ENCODE data around the gene RAB9B. TPM values are rescaled to one million over a fixed set of nuclear protein-coding genes. Genes with fewer than 3 reads are reported as not detected.

RAB9B gene
- total and polyA plus RNA-seq, 3 donors from 2014 or later, result 2.6 to 3.8 (median 3.0) TPM

DNA sequence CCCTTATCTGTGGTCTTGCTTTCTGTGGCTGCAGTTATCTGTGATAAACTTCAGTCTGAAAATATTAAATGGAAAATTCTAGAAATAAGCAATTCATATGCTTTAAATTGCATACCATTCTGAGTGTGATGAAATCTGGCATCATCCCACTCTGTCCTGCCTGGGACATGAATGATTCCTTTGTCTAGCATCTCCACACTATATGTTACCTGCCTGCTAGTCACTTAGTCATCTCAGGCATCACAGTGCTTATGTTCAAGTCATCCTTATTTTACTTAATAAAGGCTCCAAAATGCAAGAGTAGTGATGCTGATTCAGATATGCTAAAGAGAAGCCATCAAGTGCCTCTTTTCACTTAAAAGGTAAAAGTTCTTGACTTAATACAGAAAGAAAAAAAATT, 14.3 kb upstream of the RAB9B start:
- intact Hi-C loops (cut with DNase I; ENCODE audit: low total_unique reads), result no loop called here
- no peak for DNase-seq
- no peak overlapping the region for H3K27ac ChIP-seq
- TF ChIP-seq CTCF (IDR thresholded peaks at IDR 0.05), result no peak
- TF ChIP-seq POLR2A (IDR thresholded peaks at IDR 0.05), result no peak
- no peak overlapping the region for H3K4me3 ChIP-seq
- no peaks in the 10 kb centered on the region for H3K36me3 ChIP-seq (ENCODE audit: low read depth, missing control alignments)
- H3K9me3 ChIP-seq, result no peaks in the 10 kb centered on the region
- no peaks in the 10 kb centered on the region for H3K4me1 ChIP-seq
- no peaks in the 10 kb centered on the region for H3K27me3 ChIP-seq

GRCh38 chrX:103845165-103845653, 13.2 kb upstream of the RAB9B start:
- Histone ChIP-seq H3K27ac (no peak overlapping the region), H3K4me1 (no peaks in the 10 kb centered on the region), H3K4me3 (no peak overlapping the region), H3K36me3 (ENCODE audit: low read depth, missing control alignments) (no peaks in the 10 kb centered on the region), H3K9me3 (no peaks in the 10 kb centered on the region), H3K27me3 (no peaks in the 10 kb centered on the region)
- DNase-seq, result peak; percentile 75
- intact Hi-C loops (cut with DNase I; ENCODE audit: low total_unique reads), result no loop called here
- TF ChIP-seq POLR2A (IDR thresholded peaks at IDR 0.05), result no peak
- peak; percentile 44 to 56 (median 47) for TF ChIP-seq CTCF (IDR thresholded peaks at IDR 0.05)
- WGBS, 2 donors, result 3 to 9% methylated on average over 4 of the region's 4 CpGs

GRCh38 chrX:103839404-103839803, 7.3 kb upstream of the RAB9B start:
- no peaks in the 10 kb centered on the region for H3K36me3 ChIP-seq (ENCODE audit: low read depth, missing control alignments)
- no peak overlapping the region for H3K4me3 ChIP-seq
- H3K27me3 ChIP-seq, result no peaks in the 10 kb centered on the region
- WGBS, 2 donors, result 80 to 93% methylated on average over 1 of the region's 1 CpG
- TF ChIP-seq POLR2A (IDR thresholded peaks at IDR 0.05) (no peak), CTCF (IDR thresholded peaks at IDR 0.05) (no peak)
- H3K9me3 ChIP-seq, result no peaks in the 10 kb centered on the region
- H3K4me1 ChIP-seq, result no peaks in the 10 kb centered on the region
- H3K27ac ChIP-seq, result no peak overlapping the region
- intact Hi-C loops (cut with DNase I; ENCODE audit: low total_unique reads), result no loop called here
- no peak for DNase-seq

GRCh38 chrX:103831342-103831802, 685 bp downstream of the RAB9B start:
- intact Hi-C loops (cut with DNase I; ENCODE audit: low total_unique reads), result no loop called here
- H3K27ac ChIP-seq, result peak overlapping the region; percentile 77 to 89
- DNase-seq, result no peak
- TF ChIP-seq POLR2A (IDR thresholded peaks at IDR 0.05) (no peak), CTCF (IDR thresholded peaks at IDR 0.05) (no peak)
- no peaks in the 10 kb centered on the region for H3K9me3 ChIP-seq
- H3K4me1 ChIP-seq, result peaks cover 4% of the 10 kb centered on the region
- 12 to 26% methylated on average over 6 to 11 of the region's 11 CpGs for WGBS, 2 donors
- no peaks in the 10 kb centered on the region for H3K27me3 ChIP-seq
- peak overlapping the region; percentile 55 to 70 for H3K4me3 ChIP-seq
- no peaks in the 10 kb centered on the region for H3K36me3 ChIP-seq (ENCODE audit: low read depth, missing control alignments)

DNA sequence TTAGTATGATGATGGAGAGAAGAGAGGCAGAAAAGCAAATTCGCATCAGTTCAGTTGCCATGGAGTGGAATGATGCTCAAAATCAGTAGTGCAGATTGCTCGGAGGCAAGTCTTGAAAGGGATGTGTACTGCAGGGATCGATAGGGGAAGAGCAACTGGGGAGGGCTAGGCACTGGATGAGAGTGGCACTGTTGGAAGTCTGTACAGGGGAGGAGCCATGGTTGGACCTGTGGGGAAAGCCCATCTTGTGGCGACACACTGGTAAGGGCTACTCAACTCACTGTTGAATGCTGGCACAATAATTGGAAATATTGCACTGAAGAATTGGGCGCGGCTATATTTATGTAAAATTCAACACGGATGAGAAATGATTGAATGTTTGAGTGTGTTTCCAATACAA, 1.2 kb downstream of the RAB9B start:
- intact Hi-C loops (cut with DNase I; ENCODE audit: low total_unique reads), result no loop called here
- peaks cover 4% of the 10 kb centered on the region for H3K4me1 ChIP-seq
- H3K27me3 ChIP-seq, result no peaks in the 10 kb centered on the region
- H3K9me3 ChIP-seq, result no peaks in the 10 kb centered on the region
- H3K27ac ChIP-seq, result peak overlapping the region in 1 of 2 donors; percentile 89
- DNase-seq, result no peak
- no peak overlapping the region for H3K4me3 ChIP-seq
- H3K36me3 ChIP-seq (ENCODE audit: low read depth, missing control alignments), result no peaks in the 10 kb centered on the region
- 52 to 59% methylated on average over 7 of the region's 7 CpGs for WGBS, 2 donors
- no peak for TF ChIP-seq POLR2A (IDR thresholded peaks at IDR 0.05)
- TF ChIP-seq CTCF (IDR thresholded peaks at IDR 0.05), result no peak

All from testis (tissue), 3 donors.